ENCODE measurements around the gene SMIM14. TPM values are rescaled to one million over a fixed set of nuclear protein-coding genes. Genes with fewer than 3 reads are reported as not detected.
"Not testable (repeated sequence)": the region's sequence is repeated elsewhere in the genome, so short reads cannot be mapped to it uniquely, and the experiment has no call there.

Gene SMIM14
- 1.2 and 1.8 TPM in 2 replicates for total RNA-seq (2014; rRNA removed; shearing (Covaris generic))
- polyA plus RNA-seq (2015; cell fraction: cytosol; rRNA removed), result 10.0 and 10.3 TPM in 2 replicates
- polyA plus RNA-seq (2015; cell fraction: nucleus; rRNA removed), result 5.0 and 6.0 TPM in 2 replicates

GRCh38 chr4:39638354-39639239 lies at the start of gene SMIM14:
TSS of gene SMIM14 (minus strand) at chr4:39638865. CDS start at chr4:39605145, 33,720 bp downstream.
- peak; percentile 97 for DNase-seq (ENCODE audit: low read depth)

GRCh38 chr4:39687014-39687413 lies 48.3 kb upstream of the SMIM14 start:
- no peak for DNase-seq (ENCODE audit: low read depth)

- no peak for DNase-seq (ENCODE audit: low read depth)
These were observed 47.3 kb upstream of the SMIM14 start for GRCh38 chr4:39685990-39686389.

- DNase-seq (ENCODE audit: low read depth), result no peak
These were observed 43.5 kb upstream of the SMIM14 start for GRCh38 chr4:39682138-39682537.

GRCh38 chr4:39681003-39681402 lies 42.3 kb upstream of the SMIM14 start:
- DNase-seq (ENCODE audit: low read depth), result not testable (repeated sequence)

- DNase-seq (ENCODE audit: low read depth), result not testable (repeated sequence)
These were observed 37.0 kb upstream of the SMIM14 start for GRCh38 chr4:39675681-39676080.

GRCh38 chr4:39670296-39670695 lies 31.6 kb upstream of the SMIM14 start:
- not testable (repeated sequence) for DNase-seq (ENCODE audit: low read depth)

GRCh38 chr4:39668887-39669286 lies 30.2 kb upstream of the SMIM14 start:
- DNase-seq (ENCODE audit: low read depth), result no peak

GRCh38 chr4:39667706-39668105 lies 29.0 kb upstream of the SMIM14 start:
- no peak for DNase-seq (ENCODE audit: low read depth)

- DNase-seq (ENCODE audit: low read depth), result peak; percentile 22
These were observed 26.4 kb upstream of the SMIM14 start for GRCh38 chr4:39664828-39665731.

- DNase-seq (ENCODE audit: low read depth), result no peak
These were observed 24.0 kb upstream of the SMIM14 start for GRCh38 chr4:39662683-39663082.

GRCh38 chr4:39660757-39661156 lies 22.1 kb upstream of the SMIM14 start:
- DNase-seq (ENCODE audit: low read depth), result no peak

- no peak for DNase-seq (ENCODE audit: low read depth)
These were observed 21.4 kb upstream of the SMIM14 start for GRCh38 chr4:39660045-39660444.

GRCh38 chr4:39658756-39659155 lies 20.1 kb upstream of the SMIM14 start:
- no peak for DNase-seq (ENCODE audit: low read depth)

- DNase-seq (ENCODE audit: low read depth), result no peak
These were observed 18.8 kb upstream of the SMIM14 start for GRCh38 chr4:39657465-39657864.

- not testable (repeated sequence) for DNase-seq (ENCODE audit: low read depth)
These were observed 18.0 kb upstream of the SMIM14 start for GRCh38 chr4:39656638-39657037.

GRCh38 chr4:39655876-39656275 lies 17.2 kb upstream of the SMIM14 start:
- no peak for DNase-seq (ENCODE audit: low read depth)

GRCh38 chr4:39655211-39655610 lies 16.5 kb upstream of the SMIM14 start:
- DNase-seq (ENCODE audit: low read depth), result no peak

GRCh38 chr4:39651586-39651985 lies 12.9 kb upstream of the SMIM14 start:
- not testable (repeated sequence) for DNase-seq (ENCODE audit: low read depth)

- DNase-seq (ENCODE audit: low read depth), result no peak
These were observed 11.1 kb upstream of the SMIM14 start for GRCh38 chr4:39649639-39650265.

- no peak for DNase-seq (ENCODE audit: low read depth)
These were observed 10.3 kb upstream of the SMIM14 start for GRCh38 chr4:39648827-39649558.

Measured in HT1080 (cell line).